H1 (cell line): ENCODE measurements around the gene STH. TPM values are rescaled to one million over a fixed set of nuclear protein-coding genes. Genes with fewer than 3 reads are reported as not detected.

Experiments used
- CTCF ChIA-PET: fragments of 300-600 bp; sonication (Branson Sonifier 250); formaldehyde crosslinking; loops from one replicate; lab custom pipeline; 2021; ENCODE audit not compliant: partially characterized antibody; lab: Charles Lee
- POLR2A ChIA-PET: fragments of 300-600 bp; sonication (Branson Sonifier 250); formaldehyde crosslinking; loops from one replicate; lab custom pipeline; 2021; ENCODE audit warnings: inconsistent platforms; ENCODE audit not compliant: partially characterized antibody; lab: Charles Lee
- DNase-seq, 2 experiments: peaks; one replicate each; pipeline versions ENCODE4 v3.0.0 to v3.0.0-alpha.2; 2010 to 2022; ENCODE audit warnings: low spot score in 2 of 2, low read depth in 1 of 2, mixed read lengths in 1 of 2
- FAIRE-seq: peaks from 2 replicates; lab custom pipeline; 2011; peaks lifted over from hg19 to GRCh38; lab: Jason Lieb, UNC
- H2AFZ ChIP-seq: 2 replicates; pipeline ENCODE4 v1.8.1; 2012; ENCODE audit warnings: low read length, inconsistent platforms
- H2AK5ac ChIP-seq: 2 replicates; pipeline ENCODE4 v1.6.1; 2013; ENCODE audit warnings: low read depth, low read length
- H2BK120ac ChIP-seq: replicated peaks from 2 replicates; pipeline ENCODE3; 2013; ENCODE audit warnings: low read depth, low read length, inconsistent platforms
- H2BK12ac ChIP-seq: 2 replicates; pipeline ENCODE4 v1.6.1; 2013; ENCODE audit warnings: low read depth, low read length
- H2BK15ac ChIP-seq: 2 replicates; pipeline ENCODE4 v1.6.1; 2013; ENCODE audit warnings: low read length
- H2BK20ac ChIP-seq: 2 replicates; pipeline ENCODE4 v1.6.1; 2013; ENCODE audit warnings: low read length
- H2BK5ac ChIP-seq: 2 replicates; pipeline ENCODE4 v1.6.1; 2013; ENCODE audit warnings: low read depth, low read length
- H3K14ac ChIP-seq: 2 replicates; pipeline ENCODE4 v1.6.1; 2013; ENCODE audit warnings: inconsistent platforms; ENCODE audit not compliant: insufficient read length
- H3K18ac ChIP-seq: 2 replicates; pipeline ENCODE4 v1.6.1; 2013; ENCODE audit warnings: low read length; ENCODE audit errors: extremely low read depth
- H3K23ac ChIP-seq: 2 replicates; pipeline ENCODE4 v1.6.1; 2013; ENCODE audit warnings: inconsistent platforms; ENCODE audit not compliant: insufficient read length
- H3K23me2 ChIP-seq: 2 replicates; pipeline ENCODE4 v1.6.1; 2013; ENCODE audit warnings: low read depth, low read length
- H3K27ac ChIP-seq: 2 replicates; pipeline ENCODE4 v1.6.1; 2011; ENCODE audit warnings: low read depth, low read length, inconsistent platforms
- H3K27me3 ChIP-seq, 4 experiments: replicated peaks in 1 of 4; 1 replicate in 1 of 4; 2 replicates in 3 of 4; pipeline versions ENCODE4 v1.6.1 to v1.8.1; 2011 to 2013; ENCODE audit warnings: low read length in 3 of 4, mild to moderate bottlenecking in 3 of 4, inconsistent platforms in 2 of 4, mixed read lengths in 2 of 4, moderate library complexity in 1 of 4; ENCODE audit not compliant: control insufficient read depth in 3 of 4, insufficient read depth in 3 of 4; ENCODE audit errors: extremely low read depth in 1 of 4
- H3K36me3 ChIP-seq, 4 experiments: 2 replicates each; pipeline versions ENCODE4 v1.6.1 to v1.8.1; 2011 to 2013; ENCODE audit warnings: mild to moderate bottlenecking in 4 of 4, low read length in 3 of 4, moderate library complexity in 2 of 4, control low read depth in 1 of 4, inconsistent platforms in 1 of 4; ENCODE audit not compliant: insufficient read depth in 4 of 4, control insufficient read depth in 2 of 4
- H3K4ac ChIP-seq: replicated peaks from 2 replicates; pipeline ENCODE3; 2013; ENCODE audit warnings: low read length, low read depth, mixed read lengths, inconsistent platforms; ENCODE audit not compliant: insufficient read length
- H3K4me1 ChIP-seq, 4 experiments: replicated peaks in 1 of 4; 1 replicate in 1 of 4; 2 replicates in 3 of 4; pipeline versions ENCODE4 v1.6.1 to v1.8.1; 2011 to 2013; ENCODE audit warnings: low read length in 3 of 4, inconsistent platforms in 2 of 4, mixed read lengths in 1 of 4; ENCODE audit not compliant: insufficient read depth in 4 of 4, control insufficient read depth in 3 of 4
- H3K4me2 ChIP-seq, 2 experiments: 2 replicates each; pipeline versions ENCODE4 v1.6.1 to v1.8.1; 2011 to 2013; ENCODE audit warnings: low read depth in 2 of 2, low read length in 2 of 2, control low read depth in 1 of 2, inconsistent platforms in 1 of 2, mild to moderate bottlenecking in 1 of 2; ENCODE audit not compliant: insufficient read depth in 1 of 2
- H3K4me3 ChIP-seq, 4 experiments: fragments of 200-600, 300-600 bp in 1 of 4; sonication (generic), shearing (Covaris generic), sonication (Bioruptor Twin) in 1 of 4; 2 replicates each; pipeline versions ENCODE4 v1.5.1 to v1.8.1; 2011 to 2016; ENCODE audit warnings: low read length in 4 of 4, low read depth in 3 of 4, control low read depth in 2 of 4, inconsistent platforms in 2 of 4, mild to moderate bottlenecking in 2 of 4, mixed read lengths in 1 of 4, moderate library complexity in 1 of 4; ENCODE audit not compliant: insufficient read depth in 2 of 4; ENCODE audit errors: extremely low read depth in 1 of 4
- H3K56ac ChIP-seq: replicated peaks from 2 replicates; pipeline ENCODE3; 2013; ENCODE audit warnings: low read depth, mild to moderate bottlenecking, mixed read lengths, low read length, inconsistent platforms; ENCODE audit not compliant: insufficient read length
- H3K79me1 ChIP-seq: 2 replicates; pipeline ENCODE4 v1.6.1; 2013; ENCODE audit warnings: low read depth, low read length, control low read depth
- H3K79me2 ChIP-seq, 2 experiments: 2 replicates each; pipeline versions ENCODE4 v1.6.1 to v1.8.1; 2012 to 2013; ENCODE audit warnings: low read length in 2 of 2, mild to moderate bottlenecking in 2 of 2, inconsistent platforms in 1 of 2; ENCODE audit not compliant: insufficient read depth in 2 of 2, control insufficient read depth in 1 of 2
- H3K9ac ChIP-seq, 4 experiments: replicated peaks in 1 of 4; 1 replicate in 1 of 4; 2 replicates in 3 of 4; pipeline versions ENCODE4 v1.6.1 to v1.8.1; 2011 to 2013; ENCODE audit warnings: low read depth in 3 of 4, low read length in 3 of 4, control low read depth in 2 of 4, mild to moderate bottlenecking in 2 of 4, moderate library complexity in 2 of 4, inconsistent platforms in 1 of 4; ENCODE audit errors: extremely low read depth in 1 of 4
- H3K9me3 ChIP-seq, 2 experiments: 2 replicates each; pipeline versions ENCODE4 v1.6.1 to v1.8.1; 2012 to 2013; ENCODE audit warnings: mild to moderate bottlenecking in 2 of 2, moderate library complexity in 2 of 2, control low read depth in 1 of 2, inconsistent platforms in 1 of 2, low read depth in 1 of 2, low read length in 1 of 2, mixed read lengths in 1 of 2; ENCODE audit not compliant: insufficient read depth in 2 of 2
- H4K20me1 ChIP-seq, 2 experiments: replicated peaks in 1 of 2; 2 replicates each; pipeline versions ENCODE3 to v1.8.1; 2011 to 2013; ENCODE audit warnings: inconsistent platforms in 2 of 2, low read length in 2 of 2, mild to moderate bottlenecking in 1 of 2; ENCODE audit not compliant: insufficient read depth in 2 of 2, control insufficient read depth in 1 of 2
- H4K5ac ChIP-seq: 2 replicates; pipeline ENCODE4 v1.6.1; 2013; ENCODE audit warnings: low read length, low read depth, mixed read lengths, inconsistent platforms; ENCODE audit not compliant: insufficient read length
- H4K8ac ChIP-seq: 2 replicates; pipeline ENCODE4 v1.8.0; 2013; ENCODE audit warnings: mild to moderate bottlenecking, moderate library complexity, low read length, inconsistent platforms; ENCODE audit not compliant: insufficient read depth; ENCODE audit errors: extremely low read depth
- H4K91ac ChIP-seq: replicated peaks from 2 replicates; pipeline ENCODE3; 2013; ENCODE audit warnings: low read length, mixed read lengths, inconsistent platforms; ENCODE audit not compliant: insufficient read length
- CBX5 ChIP-seq: fragments of 300-800, 300-1000 bp; sonication (generic); IDR thresholded peaks from 2 replicates; pipeline ENCODE4 v1.7.1; 2016; ENCODE audit warnings: antibody characterized with exemption, low read length, low read depth
- CBX8 ChIP-seq: fragments of 300-800, 300-1000 bp; sonication (generic); IDR thresholded peaks from 2 replicates; pipeline ENCODE4 v1.7.1; 2016; ENCODE audit warnings: low read depth, low read length, borderline replicate concordance
- CHD1 ChIP-seq: IDR thresholded peaks from 2 replicates; pipeline ENCODE4 v1.6.1; 2012; ENCODE audit warnings: low read depth, low read length, improper control_type of control experiment
- EGR1 ChIP-seq: IDR thresholded peaks from 2 replicates; pipeline ENCODE4 v1.6.1; 2011; ENCODE audit warnings: low read depth, low read length, borderline replicate concordance
- RBBP5 ChIP-seq: IDR thresholded peaks from 2 replicates; pipeline ENCODE4 v1.7.1; 2012; ENCODE audit warnings: low read depth, mild to moderate bottlenecking, inconsistent platforms, low read length, moderate library complexity, borderline replicate concordance
- RNF2 ChIP-seq: fragments of 200-900, 300-1000 bp; sonication (generic); IDR thresholded peaks from 2 replicates; pipeline ENCODE4 v1.7.1; 2016; ENCODE audit warnings: borderline replicate concordance, low read depth, mild to moderate bottlenecking, antibody characterized with exemption, low read length; ENCODE audit not compliant: poor library complexity, severe bottlenecking; ENCODE audit errors: missing control alignments
- SIX5 ChIP-seq: IDR thresholded peaks from 2 replicates; pipeline ENCODE4 v1.6.1; 2011; ENCODE audit warnings: mild to moderate bottlenecking, low read depth, low read length
- SP1 ChIP-seq: IDR thresholded peaks from 2 replicates; pipeline ENCODE4 v1.6.1; 2011; ENCODE audit warnings: low read depth, low read length
- TBP ChIP-seq: IDR thresholded peaks from 2 replicates; pipeline ENCODE4 v1.6.1; 2011; ENCODE audit warnings: low read depth, low read length, improper control_type of control experiment
- TCF12 ChIP-seq: IDR thresholded peaks from 2 replicates; pipeline ENCODE4 v1.6.1; 2011; ENCODE audit warnings: low read depth, mild to moderate bottlenecking, low read length
- WGBS, 2 experiments: shearing (Covaris generic) in 1 of 2; methylation state at CpG; one replicate each; pipeline versions ENCODE4 v1.1.6 to v1.1.7; 2013 to 2015; ENCODE audit warnings: low lambda C conversion rate in 2 of 2, mixed read lengths in 2 of 2, inconsistent platforms in 1 of 2, low coverage in 1 of 2, missing lambda C conversion rate in 1 of 2; ENCODE audit not compliant: insufficient replicate concordance in 2 of 2, insufficient coverage in 1 of 2, insufficient read length in 1 of 2; ENCODE audit errors: extremely low coverage in 1 of 2, missing lambda C conversion rate in 1 of 2; 5-methylcytosine and 5-hydroxymethylcytosine counted together
- polyA plus RNA-seq, 7 experiments: library from polyadenylated mRNA; depleted of rRNA in 3 of 7; stranded (reverse) in 5 of 7; unstranded in 2 of 7; fragments of >200 nt in 5 of 7; fragments of 200-250 nt in 2 of 7; gene quantifications; 1 replicate in 5 of 7; 2 replicates in 1 of 7; 4 replicates in 1 of 7; pipeline versions ENCODE4 v1.2.1 to v1.2.3, GENCODE V29; 2011 to 2013; ENCODE audit warnings: missing spikeins in 2 of 7, mixed read lengths in 2 of 7
- total RNA-seq: library from RNA; stranded (reverse); fragmentation: NEBNext Ultra II Directional; extraction: Animal tissue kit (Norgen Biotek cat#: 25700); gene quantifications from 2 replicates; pipeline ENCODE4 v1.2.1, GENCODE V29; 2021
- TF ChIP-seq, protein P1 (sequence below): IDR thresholded peaks from 2 replicates; pipeline ENCODE4 v1.6.1; 2012; ENCODE audit warnings: low read length, inconsistent platforms

STH gene
- total and polyA plus RNA-seq, 2 of the 8 experiments (the other 6 are each of a cell fraction or from before 2014, with no cell fraction given), result not detected

DNA sequence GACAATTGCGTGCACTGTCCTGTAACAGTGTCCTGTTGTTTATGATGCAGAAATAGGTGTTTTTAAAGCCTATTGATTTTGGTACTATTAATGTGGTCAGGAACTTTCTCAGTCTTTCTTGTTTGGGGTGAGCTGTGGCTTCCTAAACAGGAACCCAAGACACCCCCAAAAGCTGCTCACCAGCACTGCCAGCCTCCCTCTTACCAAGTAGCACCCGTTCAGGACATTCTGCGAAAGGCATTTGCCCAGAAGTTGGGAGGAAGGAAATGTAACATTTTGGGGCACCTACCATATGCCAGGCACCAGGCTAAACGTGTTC is 21.6 kb upstream of the STH start:
- Histone ChIP-seq H3K4ac (no peak overlapping the region), H2BK12ac (no peak overlapping the region), H4K8ac (no peak overlapping the region), H3K36me3 (no peaks in the 10 kb centered on the region), H3K23me2 (no peaks in the 10 kb centered on the region), H3K4me3 (no peak overlapping the region), H3K9ac (no peak overlapping the region), H3K79me1 (no peaks in the 10 kb centered on the region), H3K14ac (no peak overlapping the region), H3K27ac (no peak overlapping the region), H2BK15ac (no peak overlapping the region), H3K23ac (no peak overlapping the region), H2BK20ac (no peak overlapping the region), H3K27me3 (peaks cover 0 to under 1% (median 0%) of the 10 kb centered on the region in 4 experiments; a peak in 2 of 7 replicates), H3K79me2 (no peaks in the 10 kb centered on the region), H2BK5ac (no peak overlapping the region), H4K20me1 (no peaks in the 10 kb centered on the region), H2AK5ac (no peak overlapping the region), H4K5ac (no peak overlapping the region), H3K56ac (no peak overlapping the region), H3K9me3 (no peaks in the 10 kb centered on the region), H3K18ac (no peak overlapping the region), H2BK120ac (no peak overlapping the region), H2AFZ (no peak overlapping the region), H4K91ac (no peak overlapping the region), H3K4me1 (0 out of 7 replicates have a peak, but pooled peaks cover 0 to 2% (median 0%) of the 10 kb centered on the region in 4 experiments), H3K4me2 (no peak overlapping the region)
- FAIRE-seq, result no peak
- 89% methylated on average over 4 of the region's 4 CpGs; no CpG with 5 or more reads in 1 of the 2 experiments for WGBS, 2 experiments
- ChIA-PET POLR2A (no interaction called here), CTCF (interaction anchor here (0.7 to 1.2 kb wide), 2 partner anchors 40 to 59 kb away, joined by 3 read pairs; no protein-coding TSS in a partner anchor)
- DNase-seq, result no peak
- no peak for TF ChIP-seq CBX5
- TF ChIP-seq RBBP5, result no peak
- no peak for TF ChIP-seq SP1
- no peak for TF ChIP-seq CHD1
- TF ChIP-seq, protein P1, sequence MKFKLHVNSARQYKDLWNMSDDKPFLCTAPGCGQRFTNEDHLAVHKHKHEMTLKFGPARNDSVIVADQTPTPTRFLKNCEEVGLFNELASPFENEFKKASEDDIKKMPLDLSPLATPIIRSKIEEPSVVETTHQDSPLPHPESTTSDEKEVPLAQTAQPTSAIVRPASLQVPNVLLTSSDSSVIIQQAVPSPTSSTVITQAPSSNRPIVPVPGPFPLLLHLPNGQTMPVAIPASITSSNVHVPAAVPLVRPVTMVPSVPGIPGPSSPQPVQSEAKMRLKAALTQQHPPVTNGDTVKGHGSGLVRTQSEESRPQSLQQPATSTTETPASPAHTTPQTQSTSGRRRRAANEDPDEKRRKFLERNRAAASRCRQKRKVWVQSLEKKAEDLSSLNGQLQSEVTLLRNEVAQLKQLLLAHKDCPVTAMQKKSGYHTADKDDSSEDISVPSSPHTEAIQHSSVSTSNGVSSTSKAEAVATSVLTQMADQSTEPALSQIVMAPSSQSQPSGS, result no peak
- no peak for TF ChIP-seq TBP
- no peak for TF ChIP-seq SIX5
- no peak for TF ChIP-seq CBX8
- TF ChIP-seq RNF2, result no peak
- TF ChIP-seq EGR1, result no peak
- TF ChIP-seq TCF12, result no peak
